Rectal smooth muscle tissue (tissue), 1 donor: ENCODE measurements around the gene TFF3.
"Not testable (repeated sequence)": the region's sequence is repeated elsewhere in the genome, so short reads cannot be mapped to it uniquely, and the experiment has no call there.

Experiments
- H3K27ac ChIP-seq: one replicate; pipeline ENCODE4 v1.7.0; 2013; ENCODE audit warnings: low read depth, low read length, inconsistent platforms
- H3K27me3 ChIP-seq: one replicate; pipeline ENCODE4 v1.7.0; 2013; ENCODE audit warnings: low read length; ENCODE audit not compliant: control insufficient read depth, insufficient read depth
- H3K36me3 ChIP-seq: one replicate; pipeline ENCODE4 v1.7.0; 2013; ENCODE audit warnings: low read length; ENCODE audit not compliant: control insufficient read depth, insufficient read depth
- H3K4me1 ChIP-seq: one replicate; pipeline ENCODE4 v1.7.0; 2013; ENCODE audit warnings: low read length; ENCODE audit not compliant: control insufficient read depth, insufficient read depth
- H3K4me3 ChIP-seq: one replicate; pipeline ENCODE4 v1.7.0; 2013; ENCODE audit warnings: low read length
- H3K9ac ChIP-seq: one replicate; pipeline ENCODE4 v1.7.0; 2013; ENCODE audit warnings: low read length

TFF3 gene

GRCh38 chr21:42295845-42296244, 19.4 kb downstream of the TFF3 start:
- Histone ChIP-seq H3K9ac (no peak overlapping the region), H3K36me3 (peaks cover 34% of the 10 kb centered on the region), H3K4me3 (no peak overlapping the region), H3K4me1 (no peaks in the 10 kb centered on the region), H3K27ac (no peak overlapping the region), H3K27me3 (no peaks in the 10 kb centered on the region)

- Histone ChIP-seq H3K4me3 (no peak overlapping the region), H3K36me3 (peaks cover 38% of the 10 kb centered on the region), H3K27me3 (no peaks in the 10 kb centered on the region), H3K4me1 (no peaks in the 10 kb centered on the region), H3K9ac (no peak overlapping the region), H3K27ac (no peak overlapping the region)
Observed at GRCh38 chr21:42294273-42294880, 20.8 kb downstream of the TFF3 start.

GRCh38 chr21:42293649-42294272, 21.4 kb downstream of the TFF3 start:
- H3K27me3 ChIP-seq = no peaks in the 10 kb centered on the region
- no peak overlapping the region for H3K9ac ChIP-seq
- no peaks in the 10 kb centered on the region for H3K4me1 ChIP-seq
- no peak overlapping the region for H3K4me3 ChIP-seq
- no peak overlapping the region for H3K27ac ChIP-seq
- peaks cover 43% of the 10 kb centered on the region for H3K36me3 ChIP-seq

DNA sequence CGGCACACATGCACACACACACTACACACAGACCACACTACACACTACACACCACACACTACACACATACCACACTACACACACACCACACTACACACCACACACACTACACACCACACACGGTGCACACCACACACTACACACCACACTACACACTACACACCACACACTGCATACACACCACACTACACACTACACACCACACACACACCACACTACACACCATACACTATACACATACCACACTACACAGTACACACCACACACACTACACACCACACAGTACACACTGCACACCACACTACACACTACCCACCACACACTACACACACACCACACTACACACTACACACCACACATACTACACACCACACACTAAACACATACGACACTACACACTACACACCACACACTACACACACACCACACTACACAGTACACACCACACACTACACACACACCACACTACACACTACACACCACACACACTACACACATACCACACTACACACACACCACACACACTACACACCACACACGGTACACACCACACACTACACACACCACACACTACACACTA, 22.6 kb downstream of the TFF3 start:
- H3K36me3 ChIP-seq = peaks cover 43% of the 10 kb centered on the region

DNA sequence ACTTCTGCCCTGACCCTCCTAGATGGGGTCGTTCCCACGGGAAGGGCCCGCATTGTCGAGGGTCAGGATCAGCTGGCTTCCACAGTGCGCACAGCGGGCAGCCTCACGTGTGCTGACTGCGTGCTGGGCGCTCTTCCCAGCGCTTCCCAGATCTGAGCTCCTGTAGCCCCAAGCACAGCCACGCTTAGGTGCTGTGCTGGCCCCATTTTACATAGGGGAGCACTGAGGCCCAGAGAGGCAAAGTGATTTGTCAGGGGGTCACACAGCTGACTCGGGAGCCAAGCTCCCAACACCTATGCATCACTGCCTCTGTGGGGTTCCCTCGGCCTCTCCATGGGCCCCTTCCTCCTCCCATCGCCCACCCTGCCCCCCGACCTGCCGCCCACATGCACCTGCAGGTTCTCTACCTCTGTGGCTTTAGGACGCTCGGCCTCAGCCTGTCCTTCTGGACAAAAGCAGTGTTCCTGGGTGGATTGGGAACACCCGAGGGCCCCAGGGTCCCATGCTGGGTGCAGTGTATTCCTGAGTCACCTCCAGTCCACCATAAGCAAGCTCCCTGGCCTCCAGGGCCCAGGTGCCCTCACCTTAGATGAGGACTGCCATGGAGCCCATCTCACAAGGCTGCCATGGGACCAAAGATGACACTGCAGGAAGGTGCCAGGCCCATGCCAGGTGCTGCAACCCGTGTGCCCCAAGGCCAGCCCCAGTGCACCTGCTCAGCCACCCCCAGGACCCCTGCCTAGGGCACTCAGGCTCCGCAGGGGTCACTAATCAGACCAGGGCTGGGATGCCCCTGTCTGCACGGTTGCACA, 23.3 kb downstream of the TFF3 start:
- H3K4me1 ChIP-seq = no peaks in the 10 kb centered on the region
- no peak overlapping the region for H3K27ac ChIP-seq
- no peaks in the 10 kb centered on the region for H3K27me3 ChIP-seq
- no peak overlapping the region for H3K4me3 ChIP-seq
- peaks cover 43% of the 10 kb centered on the region for H3K36me3 ChIP-seq
- H3K9ac ChIP-seq = no peak overlapping the region

More for the DNA sequence above, 22.6 kb downstream of the TFF3 start:
- H3K27me3 ChIP-seq, H3K9ac ChIP-seq, H3K4me1 ChIP-seq, H3K4me3 ChIP-seq, H3K27ac ChIP-seq: not testable (repeated sequence)

- Histone ChIP-seq H3K27me3 (no peaks in the 10 kb centered on the region), H3K36me3 (peaks cover 44% of the 10 kb centered on the region), H3K9ac (no peak overlapping the region), H3K4me1 (no peaks in the 10 kb centered on the region), H3K27ac (no peak overlapping the region), H3K4me3 (no peak overlapping the region)
Observed at GRCh38 chr21:42291003-42291750, 24.0 kb downstream of the TFF3 start.

DNA sequence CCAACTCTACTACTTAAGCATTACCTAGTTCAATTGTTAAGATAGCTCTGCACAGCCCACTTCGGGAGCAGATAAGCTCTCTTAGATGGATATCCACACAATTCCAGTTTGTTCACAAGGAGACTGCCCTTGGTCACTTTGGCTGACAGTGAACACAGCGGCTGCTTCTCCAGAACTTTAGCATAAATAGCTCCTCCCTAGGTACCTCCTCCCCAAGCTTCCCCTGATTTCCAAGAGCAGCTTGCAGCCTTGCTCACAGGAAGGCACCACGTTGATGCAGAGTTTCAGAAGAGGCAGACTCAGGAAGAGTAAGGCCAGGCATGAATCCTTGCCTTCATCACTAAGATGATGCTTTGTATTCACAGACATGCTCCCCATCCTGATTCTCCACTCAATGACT, 24.7 kb downstream of the TFF3 start:
- Histone ChIP-seq H3K4me1 (no peaks in the 10 kb centered on the region), H3K9ac (no peak overlapping the region), H3K36me3 (peaks cover 39% of the 10 kb centered on the region), H3K27ac (no peak overlapping the region), H3K4me3 (no peak overlapping the region), H3K27me3 (no peaks in the 10 kb centered on the region)

DNA sequence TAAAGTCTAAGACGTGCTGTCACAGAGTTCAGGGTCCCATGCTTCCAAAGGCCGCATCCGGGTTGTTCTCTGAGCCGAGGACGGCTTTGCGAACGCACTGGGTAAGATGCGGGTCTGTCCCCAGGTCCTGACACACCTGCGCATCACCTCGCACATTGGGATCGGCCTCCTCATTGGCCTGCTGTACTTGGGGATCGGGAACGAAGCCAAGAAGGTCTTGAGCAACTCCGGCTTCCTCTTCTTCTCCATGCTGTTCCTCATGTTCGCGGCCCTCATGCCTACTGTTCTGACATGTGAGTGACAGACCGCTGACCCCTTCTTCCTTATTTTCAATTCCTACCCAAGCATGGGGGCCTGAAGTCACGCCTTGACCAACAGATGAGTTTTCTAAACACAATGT, 25.3 kb downstream of the TFF3 start:
- Histone ChIP-seq H3K4me3 (no peak overlapping the region), H3K36me3 (peaks cover 39% of the 10 kb centered on the region), H3K27me3 (no peaks in the 10 kb centered on the region), H3K9ac (no peak overlapping the region), H3K4me1 (no peaks in the 10 kb centered on the region), H3K27ac (no peak overlapping the region)

DNA sequence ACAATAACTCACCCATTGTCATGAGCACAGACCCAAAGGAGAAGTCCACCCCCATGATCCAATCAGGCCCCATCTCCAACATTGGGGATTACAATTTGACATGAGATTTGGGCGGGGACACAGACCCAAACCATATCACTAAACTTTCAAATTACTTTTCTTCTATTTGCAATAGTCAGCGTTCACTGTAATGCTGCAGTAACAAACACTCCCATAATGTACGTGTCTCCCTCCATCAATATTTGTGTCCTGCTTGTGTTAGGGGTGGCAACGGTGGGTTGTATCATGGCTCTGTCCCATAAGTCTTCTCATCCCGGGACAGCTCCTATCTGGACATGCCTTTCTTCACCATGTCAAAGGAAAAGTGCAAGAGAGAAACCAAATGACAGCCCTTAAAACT, 26.2 kb downstream of the TFF3 start:
- H3K36me3 ChIP-seq = peaks cover 39% of the 10 kb centered on the region
- no peak overlapping the region for H3K9ac ChIP-seq
- no peak overlapping the region for H3K27ac ChIP-seq
- no peaks in the 10 kb centered on the region for H3K4me1 ChIP-seq
- H3K4me3 ChIP-seq = no peak overlapping the region
- no peaks in the 10 kb centered on the region for H3K27me3 ChIP-seq

DNA sequence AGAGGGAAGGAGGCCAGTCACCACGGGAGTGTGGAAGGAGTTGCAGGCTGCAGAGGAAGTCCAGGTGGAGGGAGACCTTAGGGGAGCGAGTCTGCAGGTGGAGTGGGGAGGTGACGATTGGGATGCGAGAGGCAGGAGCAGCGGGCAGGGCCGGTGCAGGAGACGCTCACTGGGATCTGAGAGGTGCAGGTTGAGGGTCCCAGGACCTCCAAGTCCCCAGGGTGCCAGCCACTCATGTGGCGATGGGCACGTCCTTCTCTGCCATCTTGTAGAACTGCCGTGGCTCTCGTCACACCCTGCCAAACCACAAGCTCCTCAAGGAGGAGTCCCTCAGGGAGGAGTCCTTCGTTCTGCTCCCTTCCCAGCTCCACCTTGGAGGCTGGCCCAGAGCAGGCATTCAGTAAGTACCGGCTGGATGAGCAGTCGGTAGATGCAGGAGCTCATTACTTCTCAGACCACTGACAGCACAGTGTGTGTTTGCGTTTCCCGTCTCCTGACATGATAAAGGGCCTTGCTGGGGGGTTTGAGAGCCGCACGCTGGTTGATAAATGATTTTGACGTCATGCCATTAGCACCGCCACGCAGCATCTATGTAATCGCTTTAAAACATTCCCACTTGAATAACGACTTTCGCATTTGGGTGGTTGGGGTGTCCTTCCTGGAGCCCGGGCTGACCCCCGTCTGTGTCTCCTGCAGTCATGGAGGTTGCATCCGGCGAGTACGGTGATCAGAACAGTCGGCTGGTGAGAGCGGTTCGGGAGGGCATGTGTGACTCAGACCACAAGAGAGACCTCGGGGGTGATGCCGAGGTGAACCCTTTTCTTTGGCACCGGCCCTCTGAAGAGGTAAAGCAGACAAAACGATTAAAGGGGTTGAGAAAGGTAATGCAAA, 27.8 kb downstream of the TFF3 start:
- H3K27me3 ChIP-seq = no peaks in the 10 kb centered on the region
- no peak overlapping the region for H3K4me3 ChIP-seq
- no peaks in the 10 kb centered on the region for H3K4me1 ChIP-seq
- no peak overlapping the region for H3K9ac ChIP-seq
- H3K36me3 ChIP-seq = peaks cover 31% of the 10 kb centered on the region
- H3K27ac ChIP-seq = no peak overlapping the region

GRCh38 chr21:42286416-42286815, 28.8 kb downstream of the TFF3 start:
- H3K4me1 ChIP-seq = no peaks in the 10 kb centered on the region
- no peaks in the 10 kb centered on the region for H3K27me3 ChIP-seq
- peaks cover 32% of the 10 kb centered on the region for H3K36me3 ChIP-seq
- no peak overlapping the region for H3K4me3 ChIP-seq
- no peak overlapping the region for H3K9ac ChIP-seq
- no peak overlapping the region for H3K27ac ChIP-seq
